Astrocyte (in vitro differentiated cells and primary cell): ENCODE measurements around the gene C19orf12. TPM values are rescaled to one million over a fixed set of nuclear protein-coding genes. Genes with fewer than 3 reads are reported as not detected.

Experiments used
- DNase-seq: peaks from one replicate; pipeline ENCODE4 v3.0.0-alpha.2; 2010; ENCODE audit warnings: low read depth
- FAIRE-seq: peaks from 2 replicates; lab custom pipeline; 2011; peaks lifted over from hg19 to GRCh38; lab: Jason Lieb, UNC
- H2AFZ ChIP-seq: 2 replicates; pipeline ENCODE4 v1.6.0; 2012; ENCODE audit warnings: low read depth, low read length, inconsistent platforms
- H3K27ac ChIP-seq: 2 replicates; pipeline ENCODE4 v1.5.1; 2011; ENCODE audit warnings: low read depth, low read length, inconsistent platforms
- H3K27me3 ChIP-seq: 2 replicates; pipeline ENCODE4 v1.6.0; 2011; ENCODE audit warnings: low read length, inconsistent platforms; ENCODE audit not compliant: insufficient read depth
- H3K36me3 ChIP-seq: 2 replicates; pipeline ENCODE4 v1.5.1; 2011; ENCODE audit warnings: low read length, inconsistent platforms; ENCODE audit not compliant: insufficient read depth
- H3K4me1 ChIP-seq: 2 replicates; pipeline ENCODE4 v1.5.1; 2011; ENCODE audit warnings: low read length, inconsistent platforms; ENCODE audit not compliant: insufficient read depth
- H3K4me2 ChIP-seq: 2 replicates; pipeline ENCODE4 v1.6.0; 2012; ENCODE audit warnings: low read length, inconsistent platforms
- H3K4me3 ChIP-seq: 2 replicates; pipeline ENCODE4 v1.5.1; 2011; ENCODE audit warnings: low read depth, mild to moderate bottlenecking, low read length, inconsistent platforms; ENCODE audit not compliant: insufficient read depth
- H3K79me2 ChIP-seq: 2 replicates; pipeline ENCODE4 v1.6.0; 2012; ENCODE audit warnings: mild to moderate bottlenecking, low read length, inconsistent platforms; ENCODE audit not compliant: insufficient read depth
- H3K9ac ChIP-seq: 2 replicates; pipeline ENCODE4 v1.6.0; 2012; ENCODE audit warnings: mild to moderate bottlenecking, low read length, inconsistent platforms
- H3K9me3 ChIP-seq: 2 replicates; pipeline ENCODE4 v1.5.1; 2012; ENCODE audit warnings: low read depth, mild to moderate bottlenecking, low read length, inconsistent platforms; ENCODE audit not compliant: insufficient read depth
- H4K20me1 ChIP-seq: 2 replicates; pipeline ENCODE4 v1.6.0; 2012; ENCODE audit warnings: low read length, inconsistent platforms; ENCODE audit not compliant: insufficient read depth
- H3K27ac Mint-ChIP-seq: one replicate; pipeline ENCODE4 v1.8.0; 2021; ENCODE audit warnings: mild to moderate bottlenecking, mixed read lengths; ENCODE audit not compliant: unreplicated experiment
- H3K27me3 Mint-ChIP-seq: one replicate; pipeline ENCODE4 v1.8.0; 2021; ENCODE audit warnings: low read depth, mixed read lengths; ENCODE audit not compliant: unreplicated experiment
- H3K36me3 Mint-ChIP-seq: one replicate; pipeline ENCODE4 v1.8.0; 2021; ENCODE audit warnings: low read depth, mixed read lengths; ENCODE audit not compliant: unreplicated experiment
- H3K4me1 Mint-ChIP-seq: one replicate; pipeline ENCODE4 v1.8.0; 2021; ENCODE audit warnings: low read depth, mixed read lengths; ENCODE audit not compliant: unreplicated experiment
- H3K4me3 Mint-ChIP-seq: one replicate; pipeline ENCODE4 v1.8.0; 2021; ENCODE audit warnings: mild to moderate bottlenecking, moderate library complexity, mixed read lengths; ENCODE audit not compliant: unreplicated experiment
- H3K9me3 Mint-ChIP-seq: one replicate; pipeline ENCODE4 v1.8.0; 2021; ENCODE audit warnings: mild to moderate bottlenecking, mixed read lengths; ENCODE audit not compliant: unreplicated experiment
- EZH2 ChIP-seq: IDR thresholded peaks from 2 replicates; pipeline ENCODE4 v1.6.1; 2012; ENCODE audit warnings: mild to moderate bottlenecking, low read length, inconsistent platforms; ENCODE audit not compliant: insufficient read depth
- total RNA-seq: library from RNA; stranded (reverse); gene quantifications from 2 replicates; pipeline ENCODE4 v1.2.1, GENCODE V29; 2021
- TF ChIP-seq, protein P1 (sequence below): IDR thresholded peaks from 2 replicates; pipeline ENCODE4 v1.5.1; 2011; ENCODE audit warnings: low read depth, mild to moderate bottlenecking, inconsistent platforms, low read length, moderate library complexity; ENCODE audit not compliant: insufficient read depth

The C19orf12 gene
- total RNA-seq, 1 donor from 2014 or later, result 38.7 TPM

DNA sequence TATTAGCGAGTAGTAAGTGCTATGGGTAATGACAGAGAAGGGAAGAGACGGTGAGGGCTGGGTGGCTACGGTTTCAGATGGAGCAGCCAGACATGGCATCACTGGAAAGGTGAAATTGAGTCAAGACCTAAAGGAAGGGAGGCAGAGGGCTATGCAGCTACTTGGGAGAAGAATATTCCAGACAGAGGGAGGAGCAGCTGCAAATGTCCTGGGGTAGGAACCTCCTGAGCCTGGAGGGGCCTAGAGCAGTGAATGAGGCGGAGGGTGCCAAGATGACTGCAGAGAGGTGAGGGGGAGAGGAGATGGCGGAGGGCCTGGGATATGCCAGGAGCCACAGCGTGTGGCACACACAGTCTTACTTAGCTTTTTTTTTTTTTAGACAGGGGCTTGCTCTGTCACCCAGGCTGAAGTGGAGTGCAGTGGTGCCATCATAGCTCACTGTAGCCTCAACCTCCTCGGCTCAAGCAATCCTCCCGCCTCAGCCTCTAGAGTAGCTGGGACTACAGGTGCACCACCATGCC lies 28.7 kb downstream of the C19orf12 start:
- H3K9me3 Mint-ChIP-seq, result peaks cover 15% of the 10 kb centered on the region
- TF ChIP-seq, protein P1, sequence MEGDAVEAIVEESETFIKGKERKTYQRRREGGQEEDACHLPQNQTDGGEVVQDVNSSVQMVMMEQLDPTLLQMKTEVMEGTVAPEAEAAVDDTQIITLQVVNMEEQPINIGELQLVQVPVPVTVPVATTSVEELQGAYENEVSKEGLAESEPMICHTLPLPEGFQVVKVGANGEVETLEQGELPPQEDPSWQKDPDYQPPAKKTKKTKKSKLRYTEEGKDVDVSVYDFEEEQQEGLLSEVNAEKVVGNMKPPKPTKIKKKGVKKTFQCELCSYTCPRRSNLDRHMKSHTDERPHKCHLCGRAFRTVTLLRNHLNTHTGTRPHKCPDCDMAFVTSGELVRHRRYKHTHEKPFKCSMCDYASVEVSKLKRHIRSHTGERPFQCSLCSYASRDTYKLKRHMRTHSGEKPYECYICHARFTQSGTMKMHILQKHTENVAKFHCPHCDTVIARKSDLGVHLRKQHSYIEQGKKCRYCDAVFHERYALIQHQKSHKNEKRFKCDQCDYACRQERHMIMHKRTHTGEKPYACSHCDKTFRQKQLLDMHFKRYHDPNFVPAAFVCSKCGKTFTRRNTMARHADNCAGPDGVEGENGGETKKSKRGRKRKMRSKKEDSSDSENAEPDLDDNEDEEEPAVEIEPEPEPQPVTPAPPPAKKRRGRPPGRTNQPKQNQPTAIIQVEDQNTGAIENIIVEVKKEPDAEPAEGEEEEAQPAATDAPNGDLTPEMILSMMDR, result no peak
- TF ChIP-seq EZH2, result no peak
- Histone ChIP-seq H3K79me2 (no peaks in the 10 kb centered on the region), H2AFZ (no peak overlapping the region), H3K36me3 (no peaks in the 10 kb centered on the region), H3K9me3 (peaks cover 9% of the 10 kb centered on the region), H3K9ac (no peak overlapping the region), H3K4me3 (no peak overlapping the region), H3K4me2 (peak overlapping the region; percentile 80), H3K4me1 (peaks cover 34% of the 10 kb centered on the region), H3K27me3 (no peaks in the 10 kb centered on the region), H4K20me1 (no peaks in the 10 kb centered on the region), H3K27ac (no peak overlapping the region)
- H3K36me3 Mint-ChIP-seq, result peaks cover 3% of the 10 kb centered on the region
- H3K4me3 Mint-ChIP-seq, result no peak overlapping the region
- H3K27ac Mint-ChIP-seq, result peak overlapping the region; percentile 89
- H3K27me3 Mint-ChIP-seq, result no peaks in the 10 kb centered on the region
- FAIRE-seq, result no peak
- H3K4me1 Mint-ChIP-seq, result peaks cover 22% of the 10 kb centered on the region
- DNase-seq, result no peak

DNA sequence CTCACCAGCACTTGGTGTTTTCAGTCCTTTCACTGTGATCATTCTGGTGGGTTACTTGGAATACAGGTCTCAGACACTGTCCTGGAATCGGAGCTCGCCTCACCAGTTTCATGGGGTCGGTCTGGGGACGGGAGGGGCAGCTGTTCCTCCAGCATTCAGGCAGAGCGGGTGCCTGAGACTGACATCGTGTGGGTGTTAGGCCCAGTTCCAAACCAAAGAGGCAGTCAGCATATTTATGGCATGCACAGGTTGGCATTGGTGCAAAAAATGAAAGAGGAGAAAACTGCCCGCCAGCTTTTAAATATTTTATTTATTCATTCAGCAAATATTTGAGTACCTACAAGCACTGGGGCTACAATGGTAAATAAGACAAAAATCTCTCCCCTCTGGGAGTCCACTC lies 29.7 kb downstream of the C19orf12 start:
- TF ChIP-seq EZH2, result no peak
- TF ChIP-seq, protein P1, result no peak
- H2AFZ ChIP-seq, result no peak overlapping the region
- peaks cover 34% of the 10 kb centered on the region for H3K4me1 ChIP-seq
- H3K4me3 ChIP-seq, result no peak overlapping the region
- peaks cover 3% of the 10 kb centered on the region for H3K9me3 ChIP-seq
- Mint-ChIP-seq H3K36me3 (peaks cover 3% of the 10 kb centered on the region), H3K9me3 (peaks cover 15% of the 10 kb centered on the region), H3K4me3 (no peak overlapping the region), H3K4me1 (peaks cover 22% of the 10 kb centered on the region), H3K27me3 (peaks cover 2% of the 10 kb centered on the region), H3K27ac (no peak overlapping the region)
- no peaks in the 10 kb centered on the region for H4K20me1 ChIP-seq
- no peak for FAIRE-seq
- H3K79me2 ChIP-seq, result no peaks in the 10 kb centered on the region
- no peak overlapping the region for H3K27ac ChIP-seq
- H3K4me2 ChIP-seq, result peak overlapping the region; percentile 56
- no peaks in the 10 kb centered on the region for H3K27me3 ChIP-seq
- no peaks in the 10 kb centered on the region for H3K36me3 ChIP-seq
- DNase-seq, result peak; percentile 64
- H3K9ac ChIP-seq, result no peak overlapping the region

DNA sequence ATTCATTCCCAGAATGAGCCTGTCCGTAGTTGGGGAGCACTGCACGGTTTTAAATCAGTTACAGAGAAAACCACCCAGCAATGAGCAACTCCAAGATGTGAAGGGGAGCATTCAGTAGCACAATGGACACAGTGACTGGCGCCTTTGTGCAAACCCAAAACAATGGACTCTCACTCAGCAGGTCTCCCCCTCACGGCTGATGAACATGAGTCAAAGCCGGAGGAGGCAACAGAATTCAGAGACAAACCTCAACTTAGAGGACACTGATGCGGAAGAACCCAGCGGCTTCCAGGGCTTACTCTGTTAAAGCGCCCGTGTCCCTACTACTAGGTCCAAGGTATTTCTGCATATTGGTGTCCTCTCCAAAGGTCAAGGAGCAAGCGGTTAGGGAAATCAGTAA lies 32.1 kb downstream of the C19orf12 start:
- Histone ChIP-seq H3K79me2 (no peaks in the 10 kb centered on the region), H3K4me2 (peak overlapping the region; percentile 67), H3K9me3 (no peaks in the 10 kb centered on the region), H4K20me1 (no peaks in the 10 kb centered on the region), H3K36me3 (no peaks in the 10 kb centered on the region), H3K27ac (no peak overlapping the region), H2AFZ (peak overlapping the region; percentile 40), H3K9ac (peak overlapping the region; percentile 5), H3K27me3 (no peaks in the 10 kb centered on the region), H3K4me3 (no peak overlapping the region), H3K4me1 (peaks cover 30% of the 10 kb centered on the region)
- H3K27ac Mint-ChIP-seq, result no peak overlapping the region
- H3K4me3 Mint-ChIP-seq, result no peak overlapping the region
- peaks cover 16% of the 10 kb centered on the region for H3K4me1 Mint-ChIP-seq
- H3K9me3 Mint-ChIP-seq, result peaks cover 3% of the 10 kb centered on the region
- TF ChIP-seq, protein P1, result no peak
- no peak for TF ChIP-seq EZH2
- no peaks in the 10 kb centered on the region for H3K36me3 Mint-ChIP-seq
- H3K27me3 Mint-ChIP-seq, result peaks cover 2% of the 10 kb centered on the region
- DNase-seq (peak; percentile 51), FAIRE-seq (no peak)
